Skeletal muscle tissue (tissue), 4 donors: ENCODE data around the gene PRR12. TPM values are rescaled to one million over a fixed set of nuclear protein-coding genes. Genes with fewer than 3 reads are reported as not detected.

ENCODE experiments used
- H3K27ac ChIP-seq: one replicate; pipeline ENCODE4 v1.7.0; 2013; ENCODE audit warnings: mild to moderate bottlenecking, low read depth, low read length, inconsistent platforms
- H3K27me3 ChIP-seq, 3 donors: one replicate each; pipeline ENCODE4 v1.7.0; 2013; ENCODE audit warnings: low read length in 3 of 3; ENCODE audit not compliant: control insufficient read depth in 3 of 3, insufficient read depth in 3 of 3
- H3K36me3 ChIP-seq, 3 donors: one replicate each; pipeline ENCODE4 v1.7.0; 2013; ENCODE audit warnings: low read length in 3 of 3; ENCODE audit not compliant: control insufficient read depth in 3 of 3, insufficient read depth in 3 of 3
- H3K4me1 ChIP-seq, 3 donors: one replicate each; pipeline ENCODE4 v1.7.0; 2013; ENCODE audit warnings: low read length in 3 of 3, mild to moderate bottlenecking in 3 of 3; ENCODE audit not compliant: control insufficient read depth in 3 of 3, insufficient read depth in 3 of 3
- H3K4me3 ChIP-seq, 3 donors: one replicate each; pipeline ENCODE4 v1.7.0; 2013; ENCODE audit warnings: low read length in 3 of 3
- H3K9ac ChIP-seq, 3 donors: one replicate each; pipeline ENCODE4 v1.7.0; 2013; ENCODE audit warnings: low read length in 3 of 3, mild to moderate bottlenecking in 3 of 3, moderate library complexity in 2 of 3, low read depth in 1 of 3
- H3K9me3 ChIP-seq, 3 donors: one replicate each; pipeline ENCODE4 v1.7.0; 2013; ENCODE audit warnings: low read length in 3 of 3; ENCODE audit not compliant: control insufficient read depth in 3 of 3
- total RNA-seq: library from RNA; depleted of rRNA; stranded (reverse); fragments of >200 nt; gene quantifications from one replicate; pipeline ENCODE4 v1.2.3, GENCODE V29; 2014
- donor health status: Osteomylitis.

The PRR12 gene
- total RNA-seq, 1 donor from 2014 or later, result 3.1 TPM

DNA sequence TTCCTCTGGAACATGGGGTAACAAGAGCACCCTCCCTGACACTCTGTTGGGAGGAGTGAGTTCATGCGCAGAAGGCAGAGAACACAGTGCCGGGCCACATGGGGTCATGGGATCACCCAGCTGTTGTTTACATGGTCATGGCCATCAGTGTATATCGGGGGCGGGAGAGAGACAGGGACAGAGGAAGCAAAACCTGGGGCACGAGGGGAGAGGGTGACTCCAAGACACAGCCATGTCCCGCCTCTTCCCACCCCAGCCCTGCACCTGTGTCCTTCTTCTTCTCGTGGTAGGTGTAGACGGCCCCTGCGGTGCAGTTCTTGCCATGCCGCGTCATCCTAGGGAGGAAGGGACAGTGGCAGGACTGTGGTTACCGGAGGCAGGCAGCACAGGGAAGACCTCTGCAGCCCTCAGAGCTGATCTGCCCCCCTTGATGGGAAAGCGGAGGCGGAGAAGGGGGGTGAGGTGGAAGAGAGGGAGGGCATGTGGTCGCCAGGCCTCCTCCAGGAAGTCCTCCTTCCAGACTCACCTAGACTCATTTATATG, 30.6 kb upstream of the PRR12 start:
- H3K4me3 ChIP-seq, result peak overlapping the region; percentile 67 to 70 (median 70)
- H3K27ac ChIP-seq, result peak overlapping the region; percentile 88
- H3K36me3 ChIP-seq, result peaks cover 35 to 38% (median 36%) of the 10 kb centered on the region in 3 donors
- H3K4me1 ChIP-seq, result peaks cover 42 to 47% (median 42%) of the 10 kb centered on the region in 3 donors
- H3K27me3 ChIP-seq, result no peaks in the 10 kb centered on the region
- no peaks in the 10 kb centered on the region for H3K9me3 ChIP-seq
- peak overlapping the region; percentile 61 to 83 (median 64) for H3K9ac ChIP-seq

DNA sequence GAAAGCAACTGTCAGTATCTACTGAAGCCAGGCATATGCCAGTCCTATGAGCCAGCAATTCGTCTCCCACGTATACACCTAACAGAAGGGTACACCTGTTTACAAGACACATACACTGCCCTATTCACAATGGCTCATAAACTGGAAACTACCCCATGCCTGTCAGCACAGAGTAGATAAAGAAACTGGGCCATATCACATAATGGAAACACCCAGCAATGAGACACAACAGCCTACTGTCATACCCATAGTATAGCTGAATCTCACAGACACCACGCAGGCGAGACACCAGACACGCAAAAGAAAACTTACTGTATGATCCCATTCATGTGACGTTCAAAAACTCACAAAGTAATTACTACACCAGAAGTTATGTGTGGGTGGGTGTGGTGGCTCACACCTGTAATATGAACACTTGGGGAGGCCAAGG, 26.4 kb upstream of the PRR12 start:
- Histone ChIP-seq H3K36me3 (peaks cover 2 to 6% (median 3%) of the 10 kb centered on the region in 3 donors), H3K27me3 (no peaks in the 10 kb centered on the region), H3K4me1 (peaks cover 44 to 55% (median 47%) of the 10 kb centered on the region in 3 donors), H3K4me3 (no peak overlapping the region), H3K9me3 (no peaks in the 10 kb centered on the region), H3K9ac (peak overlapping the region in 2 of 3 donors; percentile 36 to 54), H3K27ac (peak overlapping the region; percentile 47)

DNA sequence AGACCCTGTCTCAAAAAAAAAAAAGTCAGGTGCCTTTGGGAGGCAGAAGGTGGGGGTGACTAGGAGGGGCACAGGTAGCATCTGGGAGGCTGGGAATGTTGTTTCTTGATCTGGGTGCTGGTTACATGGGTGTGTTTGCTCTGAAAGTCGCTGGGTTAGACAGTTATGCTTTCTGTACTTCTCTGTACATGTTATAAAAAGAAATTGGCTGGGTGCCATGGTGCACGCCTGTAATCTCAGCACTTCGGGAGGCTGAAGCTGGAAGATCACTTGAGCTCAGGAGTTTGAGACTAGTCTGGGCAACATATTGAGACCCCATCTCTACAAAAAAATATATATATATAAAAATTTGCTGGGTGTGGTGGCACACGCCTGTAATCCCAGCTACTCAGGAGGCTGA, 25.7 kb upstream of the PRR12 start:
- Histone ChIP-seq H3K36me3 (no peaks in the 10 kb centered on the region), H3K4me3 (no peak overlapping the region), H3K27ac (peak overlapping the region; percentile 47), H3K4me1 (peaks cover 41 to 55% (median 44%) of the 10 kb centered on the region in 3 donors), H3K9me3 (no peaks in the 10 kb centered on the region), H3K27me3 (no peaks in the 10 kb centered on the region), H3K9ac (peak overlapping the region in 2 of 3 donors; percentile 23 to 54)

DNA sequence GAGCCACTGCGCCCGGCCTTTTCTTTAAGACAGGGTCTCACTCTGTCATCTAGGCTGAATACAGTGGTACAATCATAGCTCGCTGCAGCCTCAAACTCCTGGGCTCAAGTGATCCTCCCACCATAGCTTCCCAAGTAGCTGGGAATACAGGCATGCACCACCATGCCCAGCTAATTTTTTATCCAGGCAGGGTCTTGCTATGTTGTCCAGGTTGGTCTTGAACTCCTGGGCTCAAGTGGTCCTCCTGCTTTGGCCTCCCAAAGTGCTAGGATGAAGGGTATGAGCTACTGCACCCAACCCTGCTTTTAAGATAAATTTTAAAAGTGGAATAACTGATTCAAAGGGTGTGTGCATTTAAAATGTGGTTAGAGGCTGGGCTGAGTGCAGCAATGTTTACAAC, 24.7 kb upstream of the PRR12 start:
- Histone ChIP-seq H3K27me3 (no peaks in the 10 kb centered on the region), H3K9ac (no peak overlapping the region), H3K27ac (no peak overlapping the region), H3K4me3 (no peak overlapping the region), H3K9me3 (no peaks in the 10 kb centered on the region), H3K4me1 (peaks cover 42 to 52% (median 44%) of the 10 kb centered on the region in 3 donors), H3K36me3 (no peaks in the 10 kb centered on the region)

DNA sequence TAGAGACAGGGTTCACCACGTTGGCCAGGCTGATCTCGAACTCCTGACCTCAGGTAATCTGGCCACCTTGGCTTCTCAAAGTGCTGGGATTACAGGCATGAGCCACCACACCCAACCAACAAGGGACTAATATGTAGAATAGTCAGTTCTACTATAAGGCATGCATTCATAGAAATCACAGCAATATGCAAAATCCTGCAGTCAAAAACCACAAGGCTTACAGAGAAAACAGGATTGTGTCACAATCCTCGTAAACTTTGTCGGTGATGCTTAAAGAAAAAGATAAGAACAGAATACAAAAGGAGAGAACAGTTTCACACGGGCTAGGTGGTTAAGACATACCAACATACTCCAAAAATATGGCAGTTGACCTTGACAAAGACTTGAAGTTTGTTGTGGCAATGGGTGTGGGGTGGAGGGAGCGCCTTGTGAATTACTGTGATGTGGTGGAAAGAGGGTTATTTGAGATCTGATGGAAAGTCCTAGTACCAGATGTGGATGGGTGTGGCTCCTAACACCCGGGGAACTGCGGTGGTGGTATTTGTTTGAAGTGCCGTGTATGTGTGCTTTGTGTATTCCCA, 23.0 kb upstream of the PRR12 start:
- H3K4me1 ChIP-seq, result peaks cover 38 to 45% (median 39%) of the 10 kb centered on the region in 3 donors
- peak overlapping the region in 1 of 3 donors; percentile 57 for H3K9ac ChIP-seq
- H3K27me3 ChIP-seq, result no peaks in the 10 kb centered on the region
- peaks cover 0 to 1% (median 0%) of the 10 kb centered on the region in 3 donors for H3K36me3 ChIP-seq
- H3K27ac ChIP-seq, result peak overlapping the region; percentile 21
- H3K4me3 ChIP-seq, result no peak overlapping the region
- H3K9me3 ChIP-seq, result no peaks in the 10 kb centered on the region

DNA sequence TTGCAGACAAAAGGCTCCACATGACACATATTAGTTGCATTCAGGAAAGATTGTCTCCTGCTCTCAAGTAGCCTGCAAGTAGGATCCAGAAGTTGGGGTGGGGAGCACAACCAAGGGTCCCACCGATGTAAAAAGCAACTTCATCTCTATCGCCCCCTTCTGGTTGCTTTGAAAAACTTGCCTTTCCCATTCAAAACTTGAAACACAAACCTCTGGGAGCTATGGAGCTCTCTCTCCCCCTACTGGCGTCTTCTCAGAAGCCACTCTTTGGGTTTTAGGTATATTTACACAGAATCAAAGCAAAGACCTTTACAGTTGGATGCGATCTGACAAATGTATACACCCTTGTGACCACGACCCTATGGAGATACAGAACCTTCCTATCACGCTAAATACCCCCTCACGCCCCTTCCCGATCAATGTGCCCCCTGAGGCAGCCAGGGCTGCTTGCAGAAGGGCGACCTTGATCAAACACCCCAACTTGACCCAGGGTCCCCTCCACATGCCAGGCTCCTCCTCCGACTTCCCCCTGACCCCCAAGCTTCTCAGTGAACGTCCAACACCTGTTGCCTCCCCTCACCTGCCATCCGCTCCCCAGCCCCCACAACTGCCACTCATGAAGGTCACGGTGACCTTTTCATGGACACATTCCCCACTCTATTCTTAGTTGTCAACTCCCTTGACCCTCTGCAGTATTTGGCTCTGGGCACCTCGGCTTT, 20.7 kb upstream of the PRR12 start:
- peak overlapping the region; percentile 93 for H3K27ac ChIP-seq
- H3K9ac ChIP-seq, result peak overlapping the region; percentile 23 to 77 (median 60)
- H3K4me1 ChIP-seq, result peaks cover 39 to 49% (median 40%) of the 10 kb centered on the region in 3 donors
- no peaks in the 10 kb centered on the region for H3K9me3 ChIP-seq
- no peaks in the 10 kb centered on the region for H3K27me3 ChIP-seq
- peak overlapping the region in 1 of 3 donors; percentile 33 for H3K4me3 ChIP-seq
- peaks cover 5 to 9% (median 8%) of the 10 kb centered on the region in 3 donors for H3K36me3 ChIP-seq

DNA sequence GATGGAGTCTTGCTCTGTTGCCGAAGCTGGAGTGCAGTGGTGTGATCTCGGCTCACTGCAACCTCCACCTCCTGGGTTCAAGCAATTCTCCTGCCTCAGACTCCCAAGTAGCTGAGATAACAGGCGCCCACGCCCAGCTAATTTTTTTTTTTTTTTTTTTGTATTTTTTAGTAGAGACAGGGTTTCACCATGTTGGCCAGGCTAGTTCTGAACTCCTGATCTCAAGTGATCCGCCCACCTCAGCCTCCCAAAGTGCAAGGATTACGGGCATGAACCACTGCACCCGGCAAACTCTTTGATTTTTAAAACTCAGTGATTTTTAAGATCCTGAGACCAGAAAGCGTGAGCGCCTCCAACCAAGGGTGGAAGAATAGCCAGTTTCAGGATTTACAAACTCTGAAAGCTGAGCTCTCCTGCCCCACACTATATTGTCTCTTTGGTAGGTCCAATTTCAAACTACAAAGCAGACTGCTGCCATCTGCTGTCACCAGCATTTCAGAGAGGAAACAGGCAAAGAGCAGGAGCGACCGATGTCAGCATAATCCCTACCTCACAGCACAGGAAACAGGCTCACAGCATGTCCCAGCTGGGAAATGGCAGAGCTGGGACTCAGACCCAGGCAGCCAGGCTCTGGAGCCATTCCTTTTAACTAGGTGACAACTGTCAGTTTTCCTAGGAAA, 19.8 kb upstream of the PRR12 start:
- Histone ChIP-seq H3K9ac (peak overlapping the region; percentile 61 to 77 (median 72)), H3K4me1 (peaks cover 39 to 50% (median 43%) of the 10 kb centered on the region in 3 donors), H3K27ac (peak overlapping the region; percentile 93), H3K36me3 (peaks cover 6 to 14% (median 10%) of the 10 kb centered on the region in 3 donors), H3K27me3 (no peaks in the 10 kb centered on the region), H3K4me3 (peak overlapping the region in 2 of 3 donors; percentile 42 to 45), H3K9me3 (no peaks in the 10 kb centered on the region)

DNA sequence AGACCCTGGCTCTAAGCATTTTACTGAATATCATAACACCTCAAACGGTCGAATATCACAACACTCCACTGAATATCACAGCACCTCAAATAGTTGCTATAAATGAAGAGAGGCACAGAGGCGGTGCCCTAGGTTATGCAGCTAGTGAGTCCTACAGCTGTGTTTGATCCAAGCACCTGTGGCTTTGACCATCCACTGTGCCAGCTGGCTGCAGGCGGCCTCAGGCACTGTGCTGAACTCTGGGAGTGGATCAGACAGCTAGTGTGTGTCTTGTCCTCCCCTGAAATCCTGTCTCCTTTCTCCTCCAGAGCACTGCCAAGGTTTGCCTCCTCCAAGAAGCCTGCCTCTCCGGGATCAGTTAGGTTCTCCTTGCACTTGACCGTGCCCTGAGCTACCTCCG, 18.0 kb upstream of the PRR12 start:
- H3K4me1 ChIP-seq, result peaks cover 44 to 52% (median 45%) of the 10 kb centered on the region in 3 donors
- H3K9me3 ChIP-seq, result no peaks in the 10 kb centered on the region
- peak overlapping the region; percentile 93 for H3K27ac ChIP-seq
- H3K4me3 ChIP-seq, result peak overlapping the region; percentile 23 to 29 (median 27)
- no peaks in the 10 kb centered on the region for H3K27me3 ChIP-seq
- peak overlapping the region; percentile 38 to 79 (median 69) for H3K9ac ChIP-seq
- peaks cover 9 to 17% (median 12%) of the 10 kb centered on the region in 3 donors for H3K36me3 ChIP-seq

DNA sequence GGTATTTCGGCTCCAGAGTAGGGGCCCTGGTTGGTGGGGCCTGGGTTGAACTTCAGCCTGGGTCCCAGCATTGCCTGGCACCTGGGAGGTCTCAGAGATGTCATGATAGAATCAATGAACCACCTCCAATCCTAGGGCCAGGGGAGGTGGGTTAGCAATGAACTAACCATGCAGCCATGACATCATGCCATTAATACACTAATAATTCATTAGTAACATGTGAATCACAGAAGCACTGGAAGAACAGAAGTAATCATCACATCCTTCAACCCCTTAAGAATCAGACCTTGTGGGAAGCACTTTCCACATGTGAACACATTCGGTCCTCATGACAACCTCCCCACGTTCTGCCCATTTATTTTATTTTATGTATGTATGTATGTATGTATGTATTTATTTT, 17.6 kb upstream of the PRR12 start:
- peak overlapping the region; percentile 23 to 29 (median 27) for H3K4me3 ChIP-seq
- no peaks in the 10 kb centered on the region for H3K27me3 ChIP-seq
- H3K9me3 ChIP-seq, result no peaks in the 10 kb centered on the region
- H3K36me3 ChIP-seq, result peaks cover 9 to 17% (median 12%) of the 10 kb centered on the region in 3 donors
- peaks cover 44 to 53% (median 45%) of the 10 kb centered on the region in 3 donors for H3K4me1 ChIP-seq
- H3K9ac ChIP-seq, result peak overlapping the region; percentile 38 to 79 (median 69)
- peak overlapping the region; percentile 93 for H3K27ac ChIP-seq
